Common myeloid progenitor, CD34-positive (primary cell): ENCODE measurements around the gene SRA1.

Experiments
- CTCF ChIA-PET: fragments of 350-600 bp; sonication (Branson Sonifier 250); formaldehyde crosslinking; loops from one replicate; lab custom pipeline; 2021; ENCODE audit warnings: antibody characterized with exemption; lab: Charles Lee
- POLR2A ChIA-PET: fragments of 350-600 bp; sonication (Branson Sonifier 250); formaldehyde crosslinking; loops from one replicate; lab custom pipeline; 2021; ENCODE audit warnings: antibody characterized with exemption; lab: Charles Lee
- DNase-seq, 3 donors: peaks; one replicate each; pipeline versions ENCODE4 v3.0.0 to v3.0.0-alpha.2; 2013
- H3K27ac ChIP-seq, 2 experiments: 1 replicate in 1 of 2; 2 replicates in 1 of 2; pipeline ENCODE4 v1.7.0; 2013; ENCODE audit warnings: inconsistent platforms in 2 of 2, low read length in 2 of 2, mild to moderate bottlenecking in 2 of 2, low read depth in 1 of 2, moderate library complexity in 1 of 2; ENCODE audit not compliant: severe bottlenecking in 2 of 2, insufficient read depth in 1 of 2, poor library complexity in 1 of 2
- H3K27me3 ChIP-seq, 5 experiments: replicated peaks in 2 of 5; 1 replicate in 3 of 5; 2 replicates in 2 of 5; pipeline versions ENCODE4 v1.6.1 to v1.7.0; 2013; ENCODE audit warnings: low read length in 4 of 5, mild to moderate bottlenecking in 2 of 5, moderate library complexity in 2 of 5, inconsistent platforms in 1 of 5; ENCODE audit not compliant: insufficient read depth in 5 of 5, control insufficient read depth in 4 of 5
- H3K36me3 ChIP-seq, 4 experiments: 1 replicate in 2 of 4; 2 replicates in 2 of 4; pipeline versions ENCODE4 v1.6.1 to v1.7.0; 2013; ENCODE audit warnings: low read length in 3 of 4, control low read depth in 1 of 4, mild to moderate bottlenecking in 1 of 4; ENCODE audit not compliant: control insufficient read depth in 4 of 4, insufficient read depth in 4 of 4
- H3K4me1 ChIP-seq, 4 experiments: 1 replicate in 3 of 4; 2 replicates in 1 of 4; pipeline versions ENCODE4 v1.6.1 to v1.7.1; 2013; ENCODE audit warnings: low read length in 3 of 4, mild to moderate bottlenecking in 3 of 4, control low read depth in 1 of 4, inconsistent platforms in 1 of 4, moderate library complexity in 1 of 4; ENCODE audit not compliant: control insufficient read depth in 4 of 4, insufficient read depth in 4 of 4; ENCODE audit errors: control extremely low read depth in 1 of 4
- H3K4me3 ChIP-seq, 7 experiments: 1 replicate in 4 of 7; 2 replicates in 3 of 7; pipeline versions ENCODE4 v1.5.1 to v1.7.0; 2013; ENCODE audit warnings: mild to moderate bottlenecking in 7 of 7, low read length in 6 of 7, moderate library complexity in 6 of 7, inconsistent platforms in 2 of 7, low read depth in 2 of 7, control low read depth in 1 of 7; ENCODE audit not compliant: insufficient read depth in 4 of 7, control insufficient read depth in 1 of 7; ENCODE audit errors: extremely low read depth in 1 of 7
- H3K9me3 ChIP-seq, 5 experiments: 1 replicate in 4 of 5; 2 replicates in 1 of 5; pipeline versions ENCODE4 v1.6.1 to v1.7.1; 2013; ENCODE audit warnings: low read length in 4 of 5, mild to moderate bottlenecking in 2 of 5, inconsistent platforms in 1 of 5, low read depth in 1 of 5, moderate library complexity in 1 of 5; ENCODE audit not compliant: control insufficient read depth in 4 of 5, insufficient read depth in 2 of 5; ENCODE audit errors: control extremely low read depth in 1 of 5
- WGBS: methylation state at CpG from one replicate; pipeline ENCODE4 v1.1.5; 2013; ENCODE audit not compliant: insufficient coverage; 5-methylcytosine and 5-hydroxymethylcytosine counted together

Gene SRA1

DNA sequence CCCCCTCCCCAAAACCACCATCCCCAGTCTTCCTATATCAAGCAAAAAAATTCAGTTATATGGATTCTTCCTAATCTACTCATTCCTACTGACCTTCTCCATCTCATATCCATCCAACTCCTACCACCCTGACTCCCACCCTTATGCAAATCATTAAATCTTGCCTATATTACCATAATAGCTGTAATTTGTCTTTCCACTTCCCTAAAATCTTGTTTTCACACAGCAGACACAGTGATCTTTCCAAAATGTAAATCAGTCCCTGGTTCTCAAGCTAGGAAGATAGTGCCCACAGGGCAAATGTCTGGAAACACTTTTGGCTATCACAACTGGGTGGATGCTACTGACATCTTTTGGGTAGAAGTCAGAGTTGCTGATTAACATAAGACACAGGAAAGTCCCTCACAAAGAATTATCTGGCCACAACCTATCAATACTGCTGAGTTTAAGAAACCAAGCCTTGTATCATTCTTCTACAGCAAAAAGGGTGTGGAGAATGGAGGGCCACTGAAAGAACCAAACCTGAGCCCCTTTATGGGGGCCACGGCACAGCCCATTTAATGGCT is 1.4 kb downstream of the SRA1 start:
- Histone ChIP-seq H3K4me1 (peaks cover 12 to 19% (median 18%) of the 10 kb centered on the region in 4 experiments), H3K4me3 (peak overlapping the region in 4 of 7 experiments; percentile 2 to 93 (median 84)), H3K27me3 (no peaks in the 10 kb centered on the region), H3K9me3 (no peaks in the 10 kb centered on the region), H3K36me3 (peaks cover 13 to 31% (median 15%) of the 10 kb centered on the region in 4 experiments), H3K27ac (peak overlapping the region in 1 of 2 experiments; percentile 91)
- ChIA-PET CTCF (interaction anchor here (0.7 to 0.9 kb wide), 2 partner anchors 9 to 10 kb away, joined by 3 read pairs; partner anchors contain the start of gene EIF4EBP3), POLR2A (no interaction called here)
- no peak for DNase-seq
- WGBS: 80% methylated on average over 1 of the region's 1 CpG

- Histone ChIP-seq H3K4me1 (peaks cover 12 to 23% (median 21%) of the 10 kb centered on the region in 4 experiments), H3K4me3 (no peak overlapping the region), H3K27me3 (no peaks in the 10 kb centered on the region), H3K36me3 (peaks cover 18 to 39% (median 21%) of the 10 kb centered on the region in 4 experiments), H3K9me3 (no peaks in the 10 kb centered on the region), H3K27ac (no peak overlapping the region)
- ChIA-PET CTCF (interaction anchor here (0.7 to 1.1 kb wide), 2 partner anchors 85 to 136 kb away, joined by 3 read pairs; partner anchors contain the start of genes HARS1, HARS2 and TMCO6), POLR2A (no interaction called here)
- 90% methylated on average over 1 of the region's 2 CpGs for WGBS
- DNase-seq: no peak
Observed at GRCh38 chr5:140554454-140554853, 2.8 kb downstream of the SRA1 start.

- Histone ChIP-seq H3K9me3 (no peaks in the 10 kb centered on the region), H3K4me1 (peaks cover 19 to 31% (median 29%) of the 10 kb centered on the region in 4 experiments), H3K27ac (no peak overlapping the region), H3K4me3 (no peak overlapping the region), H3K36me3 (peaks cover 18 to 43% (median 21%) of the 10 kb centered on the region in 4 experiments), H3K27me3 (no peaks in the 10 kb centered on the region)
- CTCF ChIA-PET: interaction anchor here (0.6 to 1.1 kb wide), 2 partner anchors 12 to 81 kb away, joined by 3 read pairs; no protein-coding TSS in a partner anchor
- WGBS: no CpG with 5 or more reads among the region's 2 CpGs
- no peak for DNase-seq
- POLR2A ChIA-PET: interaction anchor here (0.6 kb wide), 1 partner anchor 31 kb away, joined by 4 read pairs; no protein-coding TSS in a partner anchor
Observed at GRCh38 chr5:140553657-140554056, 3.6 kb downstream of the SRA1 start.

- Histone ChIP-seq H3K9me3 (no peaks in the 10 kb centered on the region), H3K27me3 (no peaks in the 10 kb centered on the region), H3K36me3 (peaks cover 18 to 48% (median 21%) of the 10 kb centered on the region in 4 experiments), H3K4me3 (no peak overlapping the region), H3K4me1 (peaks cover 19 to 43% (median 37%) of the 10 kb centered on the region in 4 experiments), H3K27ac (no peak overlapping the region)
- DNase-seq: no peak
- CTCF ChIA-PET: interaction anchor here (1.7 kb wide), 1 partner anchor 83 kb away, joined by 7 read pairs; no protein-coding TSS in a partner anchor
- whole genome bisulfite sequencing: 100% methylated on average over 2 of the region's 4 CpGs
- POLR2A ChIA-PET: no interaction called here
Observed at GRCh38 chr5:140551872-140552271, 5.4 kb downstream of the SRA1 start.

DNA sequence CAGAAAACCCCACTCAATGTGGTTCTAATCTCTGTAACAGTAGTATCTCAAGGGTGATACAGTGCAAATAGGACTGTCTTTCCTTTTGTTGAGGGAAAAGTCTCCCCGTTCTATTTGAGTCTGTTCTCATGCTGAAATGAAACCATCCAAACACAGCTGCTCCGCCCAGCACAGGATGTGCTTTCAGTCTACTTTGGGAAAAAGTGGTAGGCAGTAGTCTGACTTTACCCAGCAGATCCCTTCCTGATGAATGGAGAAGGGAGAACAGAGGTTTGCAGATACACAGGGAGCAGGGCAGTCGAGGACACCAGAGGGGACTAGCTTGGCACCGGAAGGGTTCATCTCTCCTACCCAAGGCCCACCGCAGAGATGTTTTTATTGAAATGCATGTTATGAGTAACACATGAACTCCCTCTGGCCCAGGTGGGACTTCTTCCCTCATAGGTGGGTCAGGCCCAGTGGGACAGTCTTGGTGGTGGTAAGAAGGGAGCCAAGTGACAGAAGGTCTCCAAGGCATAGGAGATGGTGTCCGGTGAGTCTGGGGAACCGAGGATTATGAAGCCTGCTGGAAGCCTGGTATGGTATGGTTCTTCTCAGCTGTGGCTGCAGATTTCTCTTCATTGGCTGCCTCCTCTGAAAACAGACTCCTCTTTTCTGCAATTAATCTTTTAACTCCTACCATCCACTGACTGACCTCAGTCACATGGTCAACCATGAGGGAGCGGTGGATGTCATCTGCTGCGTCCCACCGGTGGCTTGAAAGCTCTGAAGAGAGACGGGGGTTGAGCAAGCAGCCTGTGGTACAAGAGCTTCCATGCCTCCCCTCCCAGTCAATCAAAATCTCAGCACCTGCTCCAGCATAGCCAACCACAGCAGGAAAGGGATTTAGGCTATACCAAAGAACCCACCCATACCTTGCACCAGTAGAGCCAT is 6.9 kb downstream of the SRA1 start:
- Histone ChIP-seq H3K27ac (peak overlapping the region in 1 of 2 experiments; percentile 36), H3K4me3 (no peak overlapping the region), H3K27me3 (no peaks in the 10 kb centered on the region), H3K4me1 (peaks cover 11 to 36% (median 27%) of the 10 kb centered on the region in 4 experiments), H3K9me3 (no peaks in the 10 kb centered on the region), H3K36me3 (peaks cover 18 to 48% (median 21%) of the 10 kb centered on the region in 4 experiments)
- POLR2A ChIA-PET: interaction anchor here (0.6 kb wide), 1 partner anchor 88 kb away, joined by 3 read pairs; no protein-coding TSS in a partner anchor
- no peak for DNase-seq
- CTCF ChIA-PET: interaction anchor here (5.2 kb wide), 1 partner anchor 84 kb away, joined by 69 read pairs; the partner anchor contains the start of gene CD14
- 99% methylated on average over 10 of the region's 11 CpGs for WGBS

DNA sequence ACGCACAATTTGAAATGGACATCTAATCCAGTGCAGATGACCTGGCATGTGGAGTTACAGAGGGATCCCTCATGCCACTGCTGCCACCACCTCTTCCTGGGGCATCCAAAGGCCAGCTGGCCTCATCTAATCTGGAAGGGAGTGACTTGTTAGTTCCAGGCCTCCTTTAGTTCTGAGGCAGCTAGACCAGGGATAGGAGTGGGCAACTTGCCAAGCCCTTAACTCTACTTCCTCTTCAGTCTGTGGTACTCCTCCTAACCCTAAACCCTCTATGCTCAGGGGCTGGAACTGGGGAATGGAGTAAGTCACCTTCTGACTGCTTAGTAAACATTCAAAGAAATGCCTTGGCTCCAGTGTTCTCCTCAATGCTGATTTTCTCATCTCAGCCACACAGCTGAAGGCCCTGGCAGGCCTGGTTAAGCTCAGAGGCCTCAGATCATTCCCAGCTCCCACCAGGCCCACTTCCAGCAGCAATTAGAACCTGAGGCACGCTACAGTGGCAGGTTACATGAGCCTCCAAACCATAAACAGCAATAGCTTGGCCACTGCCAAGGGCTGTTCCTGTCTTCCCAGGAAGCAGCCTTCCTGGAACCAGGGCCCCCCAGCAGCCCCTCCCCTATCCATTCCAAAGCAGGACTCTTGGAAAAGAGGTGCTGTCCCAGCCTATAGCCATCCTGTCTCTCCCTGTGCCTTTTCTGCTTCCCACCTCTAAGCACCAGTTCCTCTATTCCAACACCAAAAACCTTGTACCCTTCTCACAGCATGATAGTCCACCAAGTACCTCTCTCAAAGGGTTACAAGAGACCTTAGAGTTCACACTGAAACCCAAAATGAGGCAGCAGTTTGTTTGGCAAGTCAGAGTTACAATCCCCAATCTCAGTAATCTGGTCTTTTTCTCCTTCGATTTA is 7.8 kb downstream of the SRA1 start:
- H3K27me3 ChIP-seq: no peaks in the 10 kb centered on the region
- peaks cover 20 to 52% (median 24%) of the 10 kb centered on the region in 4 experiments for H3K36me3 ChIP-seq
- no peak overlapping the region for H3K4me3 ChIP-seq
- ChIA-PET POLR2A (interaction anchor here (0.6 to 2.7 kb wide), 2 partner anchors 98 to 330 kb away, joined by 3 to 13 read pairs; partner anchors contain the start of genes IK and NDUFA2), CTCF (interaction anchor here (0.5 to 5.2 kb wide), 8 partner anchors 8 to 170 kb away, joined by 3 to 69 read pairs (median 14); partner anchors contain the start of genes CD14, HARS1, HARS2 and IK)
- H3K27ac ChIP-seq: peak overlapping the region in 1 of 2 experiments; percentile 36
- 78% methylated on average over 1 of the region's 3 CpGs for WGBS
- H3K9me3 ChIP-seq: no peaks in the 10 kb centered on the region
- H3K4me1 ChIP-seq: peaks cover 11 to 36% (median 27%) of the 10 kb centered on the region in 4 experiments
- peak; percentile 54 to 79 (median 78) for DNase-seq
